Left ventricle myocardium superior (tissue), 1 donor: Measurements from ENCODE around the gene DPPA3. TPM values are rescaled to one million over a fixed set of nuclear protein-coding genes. Genes with fewer than 3 reads are reported as not detected.
"Not testable (repeated sequence)": the region's sequence is repeated elsewhere in the genome, so short reads cannot be mapped to it uniquely, and the experiment has no call there.

Experiments
- ATAC-seq: fragments of 200-7000 bp; cut with Tn5 transposase; one replicate; pipeline ENCODE4 v1.9.1; 2020; ENCODE audit warnings: mild to moderate bottlenecking, moderate library complexity
- DNase-seq: peaks from one replicate; pipeline ENCODE4 v3.0.0-alpha.2; 2020
- intact Hi-C: fragments of 100-400 bp; cut with micrococcal nuclease; formaldehyde crosslinking; loops from one replicate; pipeline ENCODE4 v1.11.0; 2022
- total RNA-seq: library from RNA; stranded (reverse); fragmentation: NEBNext Ultra II Directional; extraction: Animal tissue kit (Norgen Biotek cat#: 25700); gene quantifications from one replicate; pipeline ENCODE4 v1.2.1, GENCODE V29; 2021
- donor health status: DM: no; HTN: yes; CAD: no; lungs with severe emphysema.

Gene DPPA3
- total RNA-seq, 1 donor from 2014 or later, result not detected

DNA sequence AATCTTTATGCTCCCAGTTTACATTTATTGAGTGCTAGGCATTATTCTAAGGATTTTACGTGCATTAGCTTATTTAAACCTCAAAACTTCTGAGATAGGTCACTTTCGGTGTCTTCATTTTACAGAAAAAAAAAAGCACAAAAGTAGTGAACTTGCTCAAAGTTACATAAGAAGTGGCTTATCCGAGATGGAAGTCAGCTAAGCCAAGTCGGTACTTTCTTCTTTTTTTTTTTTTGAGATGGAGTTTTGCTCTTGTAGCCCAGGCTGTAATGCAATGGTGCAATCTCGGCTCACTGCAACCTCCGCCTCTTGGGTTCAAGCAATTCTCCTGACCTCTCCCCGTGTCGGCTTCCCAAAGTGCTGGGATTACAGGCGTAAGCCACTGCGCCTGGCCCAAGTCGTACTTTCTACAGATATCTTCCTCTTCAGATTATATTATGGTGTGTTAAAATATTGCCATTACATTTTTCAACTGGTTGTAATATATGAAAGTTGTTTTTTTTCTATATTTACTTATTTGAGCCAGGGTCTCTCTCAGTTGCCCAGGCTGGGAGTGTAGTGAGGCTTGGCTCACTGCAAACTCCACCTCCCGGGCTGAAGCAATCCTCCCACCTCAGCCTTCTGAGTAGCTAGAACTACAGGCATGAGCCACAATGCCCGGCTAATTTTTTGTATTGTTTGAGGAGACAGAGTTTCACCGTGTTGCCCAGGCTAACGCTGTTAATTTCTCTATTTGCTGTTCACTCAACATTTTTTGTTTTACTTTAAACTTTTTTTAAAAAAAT lies 8.9 kb downstream of the DPPA3 start:
- DNase-seq, result no peak
- no peak for ATAC-seq
- intact Hi-C loops, result no loop called here

DNA sequence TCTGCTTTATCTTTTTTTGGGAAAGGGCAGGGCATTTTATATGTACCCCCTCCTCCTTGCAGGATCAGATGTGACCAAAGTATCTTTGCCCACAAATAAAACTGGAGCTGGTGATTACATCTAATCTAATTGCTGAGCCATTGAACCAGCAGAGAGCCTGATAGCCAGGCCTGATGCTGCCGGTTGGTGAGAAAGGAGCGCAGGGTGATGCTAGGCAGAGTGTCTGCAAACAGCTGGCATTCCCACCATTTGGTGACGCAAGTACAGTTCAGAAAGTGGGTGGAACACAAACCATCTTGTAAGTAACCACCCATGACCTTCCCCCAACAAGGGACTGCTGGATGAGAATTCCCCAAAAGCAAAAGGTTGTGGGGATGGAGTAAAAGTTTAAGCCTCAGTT lies 12.7 kb downstream of the DPPA3 start:
- intact Hi-C loops, result no loop called here
- ATAC-seq, result no peak

DNA sequence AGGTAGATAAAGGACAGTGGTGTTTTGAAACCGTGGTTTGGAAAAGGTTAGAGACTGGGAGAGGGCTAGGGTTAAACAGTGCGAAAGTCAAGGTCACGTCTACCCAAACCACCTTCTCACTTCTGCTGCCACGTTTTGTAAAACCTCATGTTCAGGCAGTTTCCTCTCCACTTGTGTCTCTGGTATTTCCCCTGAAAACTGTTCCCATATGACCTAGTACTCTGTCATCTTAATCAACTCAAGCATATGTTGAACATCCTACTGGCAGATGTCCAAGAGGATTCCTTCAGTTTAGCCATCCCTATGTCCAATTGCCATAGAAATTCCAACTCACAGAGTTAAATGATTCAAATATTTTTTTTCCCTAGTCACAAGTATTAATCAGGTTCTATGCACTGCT lies 18.5 kb downstream of the DPPA3 start:
- no peak for ATAC-seq
- no peak for DNase-seq
- intact Hi-C loops, result no loop called here

More for the DNA sequence above, 12.7 kb downstream of the DPPA3 start:
- no peak for DNase-seq

DNA sequence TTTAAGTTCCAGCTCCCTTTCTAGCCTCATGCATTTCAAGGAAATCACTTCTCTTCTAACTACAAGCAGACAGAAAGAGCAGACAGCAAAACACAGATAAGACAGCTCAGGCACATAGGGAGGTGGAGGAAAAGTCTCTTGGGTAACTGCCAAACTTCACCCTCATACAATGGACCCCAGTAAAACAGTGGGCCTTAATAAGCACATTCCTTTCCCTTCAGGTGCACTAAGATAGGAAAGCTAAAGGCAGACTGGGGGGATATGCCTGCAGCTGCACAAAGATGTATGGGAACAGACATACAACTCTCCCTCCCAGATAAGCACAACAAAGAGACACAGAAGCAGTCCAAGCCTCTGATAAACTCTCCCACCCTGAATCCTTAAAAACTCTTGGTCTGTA lies 19.8 kb downstream of the DPPA3 start:
- intact Hi-C loops, ATAC-seq, DNase-seq: not testable (repeated sequence)

DNA sequence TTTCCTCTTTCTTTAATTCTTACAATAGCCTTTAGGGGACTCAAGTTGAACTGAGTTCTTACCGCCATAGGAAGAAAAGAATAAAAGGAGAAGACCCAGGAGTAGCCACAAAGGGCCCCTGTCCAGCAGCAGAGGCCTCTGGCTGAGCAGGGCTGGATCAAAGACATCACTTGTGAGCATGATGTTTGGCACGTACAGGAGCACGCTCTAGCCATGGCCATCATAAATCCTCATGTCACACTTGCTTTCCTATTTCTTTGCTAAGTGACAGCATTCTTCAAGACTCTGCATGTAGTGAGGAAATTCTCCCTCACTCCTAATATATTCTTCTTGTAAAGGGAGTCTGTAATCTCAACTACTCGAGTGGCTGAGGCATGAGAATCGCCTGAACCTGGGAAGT lies 20.3 kb downstream of the DPPA3 start:
- intact Hi-C loops, result no loop called here
- no peak for DNase-seq
- no peak for ATAC-seq

DNA sequence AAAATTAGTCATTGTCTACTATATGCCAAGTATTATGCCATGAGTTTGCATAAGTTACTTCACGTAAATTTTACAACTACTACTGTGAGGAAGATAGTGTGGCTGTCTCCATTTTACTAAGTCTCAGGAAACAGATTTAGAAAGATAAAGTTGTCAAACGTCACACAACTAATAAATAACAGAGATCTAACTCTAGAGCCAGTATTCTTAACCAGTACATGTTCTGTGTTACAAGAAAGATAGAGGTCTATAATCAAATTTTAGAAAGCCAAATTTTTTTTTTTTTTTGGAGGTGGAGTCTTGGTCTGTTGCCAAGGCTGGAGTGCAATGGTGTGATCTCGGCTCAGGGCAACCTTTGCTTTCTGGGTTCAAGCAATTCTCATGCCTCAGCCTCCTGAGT lies 21.8 kb downstream of the DPPA3 start:
- ATAC-seq (no peak), DNase-seq (no peak)
- intact Hi-C loops, result no loop called here

DNA sequence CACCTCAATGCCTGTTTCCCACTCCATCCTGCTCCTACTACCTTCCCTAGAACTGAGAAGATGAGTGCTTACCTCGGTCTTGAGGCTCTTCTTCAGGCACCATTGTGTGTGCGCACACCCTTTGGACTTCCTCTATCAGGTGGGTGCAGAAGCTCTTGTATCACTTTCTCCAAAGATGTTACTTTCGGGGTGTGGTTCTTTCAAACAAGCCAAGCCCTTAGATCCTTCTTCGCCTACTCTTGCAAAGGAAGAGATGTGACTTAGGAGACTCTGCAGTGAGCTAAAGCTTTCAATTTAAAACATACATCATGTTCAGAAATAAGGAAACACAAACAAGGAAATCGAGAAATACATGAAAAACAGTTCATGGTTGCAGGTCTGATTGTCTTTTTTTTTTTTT lies 36.0 kb downstream of the DPPA3 start, which contains the start of gene CLEC4C:
Gene CLEC4C, minus strand, starts transcription at position 130 of the 400 bp plus-strand sequence. Its CDS starts 27 bp downstream, at position 103.
- DNase-seq (no peak), ATAC-seq (no peak)
- intact Hi-C loops, result no loop called here

DNA sequence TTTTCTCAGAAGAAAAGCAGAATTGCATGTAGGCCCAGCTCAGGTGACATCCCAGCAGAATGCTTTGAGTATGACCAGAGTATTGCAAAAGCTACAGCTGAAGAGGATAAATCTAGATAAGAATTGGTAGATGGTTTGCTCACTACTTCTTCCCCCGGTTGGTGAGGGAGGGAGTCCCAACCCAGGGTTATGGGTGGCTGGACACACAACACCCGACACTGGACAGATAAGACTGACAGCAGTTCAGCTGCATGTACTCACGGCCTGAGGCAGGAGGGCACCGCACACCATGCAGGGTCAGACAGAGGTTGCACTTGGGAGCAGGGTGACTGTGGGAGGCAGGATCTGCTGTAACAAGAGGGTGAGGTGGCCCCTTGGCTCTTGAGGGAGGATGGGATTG lies 37.6 kb downstream of the DPPA3 start:
- no peak for DNase-seq
- no peak for ATAC-seq
- intact Hi-C loops, result no loop called here

DNA sequence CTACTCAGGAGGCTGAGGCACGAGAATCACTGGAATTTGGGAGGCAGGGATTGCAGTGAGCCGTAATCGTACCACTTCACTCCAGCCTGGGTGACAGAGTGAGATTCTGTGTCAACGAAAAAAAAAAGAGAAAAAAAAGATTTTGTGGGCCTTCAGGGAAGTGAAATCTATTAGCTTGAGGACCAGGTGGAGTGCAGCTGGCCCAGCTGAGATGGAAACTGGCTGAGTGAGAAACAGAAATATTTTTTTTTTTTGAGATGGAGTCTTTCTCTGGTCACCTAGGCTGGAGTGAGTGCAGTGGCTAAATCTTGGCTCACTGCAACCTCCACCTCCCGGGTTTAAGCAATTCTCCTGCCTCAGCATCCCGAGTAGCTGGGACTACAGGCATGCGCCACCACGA lies 38.2 kb downstream of the DPPA3 start:
- DNase-seq, result no peak
- no peak for ATAC-seq
- intact Hi-C loops, result no loop called here

DNA sequence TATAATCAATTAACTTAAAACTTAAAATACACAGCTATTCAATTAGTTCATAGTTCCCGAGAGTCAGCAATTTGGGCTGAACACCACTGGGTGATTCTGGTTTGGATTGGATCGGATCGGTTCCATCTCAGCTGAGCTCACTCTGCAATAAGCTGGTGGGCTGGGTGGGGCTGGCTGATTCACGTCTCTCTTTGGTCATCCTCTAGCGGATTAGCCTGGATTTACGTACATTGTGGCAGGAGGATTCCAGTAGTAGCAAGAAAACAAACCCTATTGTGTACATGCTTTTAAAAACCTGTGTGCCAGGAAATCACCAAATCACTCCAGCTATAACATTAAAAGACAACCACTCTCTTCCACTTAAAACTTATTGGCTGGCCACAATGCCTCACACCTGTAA lies 39.1 kb downstream of the DPPA3 start:
- ATAC-seq, result no peak
- intact Hi-C loops, result no loop called here

DNA sequence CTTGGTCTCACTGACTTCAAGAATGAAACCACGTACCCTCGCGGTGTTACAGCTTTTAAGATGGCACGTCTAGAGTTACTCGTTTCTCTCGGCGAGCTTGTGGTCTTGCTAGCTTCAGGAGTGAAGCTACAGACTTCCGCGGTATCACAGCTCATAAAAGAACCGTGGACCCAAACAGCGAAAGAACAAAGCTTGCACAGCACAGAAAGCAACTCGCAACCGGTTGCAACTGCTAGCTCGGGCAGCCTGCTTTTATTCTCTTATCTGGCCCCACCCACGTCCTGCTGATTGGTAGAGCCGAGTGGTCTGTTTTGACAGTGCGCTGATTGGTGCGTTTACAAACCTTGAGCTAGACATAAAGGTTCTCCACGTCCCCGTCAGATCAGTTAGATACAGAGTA lies 40.2 kb downstream of the DPPA3 start:
- ATAC-seq (no peak), DNase-seq (no peak)
- intact Hi-C loops, result no loop called here

More for the DNA sequence above, 39.1 kb downstream of the DPPA3 start:
- DNase-seq, result no peak

DNA sequence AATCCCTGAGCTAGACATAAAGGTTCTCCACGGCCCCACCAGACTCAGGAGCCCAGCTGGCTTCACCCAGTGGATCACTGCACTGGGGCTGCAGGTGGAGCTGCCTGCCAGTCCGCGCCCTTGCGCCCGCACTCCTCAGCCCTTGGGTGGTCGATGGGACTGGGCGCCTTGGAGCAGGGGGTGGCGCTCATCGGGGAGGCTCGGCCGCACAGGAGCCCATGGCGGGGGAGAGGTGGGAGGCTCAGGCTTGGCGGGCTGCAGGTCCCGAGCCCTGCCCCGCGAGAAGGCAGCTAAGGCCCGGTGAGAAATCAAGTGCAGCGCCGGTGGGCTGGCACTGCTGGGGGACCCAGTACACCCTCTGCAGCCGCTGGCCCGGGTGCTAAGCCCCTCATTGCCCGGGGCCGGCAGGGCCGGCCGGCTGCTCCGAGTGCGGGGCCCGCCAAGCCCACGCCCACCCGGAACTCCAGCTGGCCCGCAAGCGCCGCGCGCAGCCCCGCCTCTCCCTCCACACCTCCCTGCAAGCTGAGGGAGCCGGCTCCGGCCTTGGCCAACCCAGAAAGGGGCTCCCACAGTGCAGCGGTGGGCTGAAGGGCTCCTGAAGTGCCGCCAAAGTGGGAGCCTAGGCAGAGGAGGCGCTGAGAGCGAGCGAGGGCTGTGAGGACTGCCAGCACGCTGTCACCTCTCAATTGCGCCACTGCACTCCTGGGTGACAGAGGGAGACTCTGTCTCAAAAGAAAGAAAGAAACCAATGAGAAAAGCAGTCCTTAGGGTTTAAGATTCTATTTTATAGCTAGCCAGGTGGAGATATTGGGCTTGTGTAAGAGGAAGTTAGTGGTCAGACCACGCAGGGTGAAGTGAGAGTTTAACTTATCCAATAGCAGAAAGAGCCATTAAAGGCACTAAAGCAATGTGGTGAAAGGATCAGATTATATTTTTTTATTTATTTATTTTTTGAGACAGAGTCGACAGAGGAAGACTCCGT lies 41.0 kb downstream of the DPPA3 start:
- DNase-seq, ATAC-seq, intact Hi-C loops: not testable (repeated sequence)

DNA sequence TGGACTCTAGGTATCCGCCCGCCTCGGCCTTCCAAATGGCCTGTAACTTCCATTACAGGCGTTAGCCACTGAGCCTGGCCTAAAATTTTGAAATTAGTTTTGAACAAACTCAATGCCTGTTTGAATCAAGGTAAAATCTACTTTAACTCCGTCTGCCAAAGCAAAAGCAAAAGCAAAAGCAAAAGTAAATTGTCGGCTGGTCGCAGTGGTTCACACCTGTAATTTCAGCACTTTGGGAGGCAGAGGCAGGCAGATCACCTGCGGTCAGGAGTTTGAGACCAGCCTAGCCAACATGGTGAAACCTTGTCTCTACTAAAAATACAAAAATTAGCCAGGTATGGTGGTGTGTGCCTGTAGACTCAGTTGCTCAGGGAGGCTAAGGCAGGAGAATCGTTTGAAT lies 44.4 kb downstream of the DPPA3 start:
- intact Hi-C loops, ATAC-seq: not testable (repeated sequence)

DNA sequence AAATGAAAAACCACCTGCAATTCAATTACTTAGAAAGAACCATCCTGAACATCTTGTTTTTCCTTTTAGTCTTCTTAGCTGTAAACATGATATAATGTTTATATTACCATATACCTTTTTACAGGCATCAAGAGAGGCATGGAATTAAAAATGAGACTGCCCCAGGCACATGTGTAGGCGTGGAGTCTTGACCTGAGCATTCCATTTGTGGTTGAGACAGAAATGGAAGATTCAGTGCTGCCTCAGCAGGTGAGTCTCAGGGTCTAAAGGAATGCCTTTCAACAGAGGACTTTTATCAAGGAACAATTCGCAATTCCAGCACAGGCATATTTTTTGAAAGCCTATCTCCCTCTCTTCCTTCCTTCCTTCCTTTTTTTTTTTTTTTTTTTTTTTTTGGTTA lies 45.8 kb downstream of the DPPA3 start:
- DNase-seq (no peak), ATAC-seq (no peak)
- intact Hi-C loops, result no loop called here

More for the DNA sequence above, 44.4 kb downstream of the DPPA3 start:
- not testable (repeated sequence) for DNase-seq

DNA sequence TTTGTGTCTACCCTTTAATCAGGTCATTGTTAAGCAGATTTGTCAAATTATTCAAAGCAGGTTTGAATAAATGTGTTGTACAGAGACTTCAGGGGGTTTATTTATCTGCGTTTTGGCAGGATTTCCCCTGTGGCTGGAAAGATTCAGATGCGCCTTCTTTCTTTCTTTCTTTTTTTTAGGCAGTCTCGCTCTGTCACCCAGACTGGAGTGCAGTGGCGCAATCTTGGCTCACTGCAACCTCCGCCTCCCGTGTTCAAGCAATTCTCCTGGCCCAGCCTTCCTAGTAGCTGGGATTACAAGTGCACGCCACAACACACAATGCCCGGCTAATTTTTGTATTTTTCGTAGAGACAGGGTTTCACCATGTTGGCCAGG lies 47.5 kb downstream of the DPPA3 start:
- intact Hi-C loops, result no loop called here
- ATAC-seq (no peak), DNase-seq (no peak)

Other genes starting within 250 kb of the DPPA3 start
- 64.5 TPM for gene CD163, start 207.7 kb upstream of the DPPA3 start, total RNA-seq
- not detected for gene APOBEC1, start 45.5 kb upstream of the DPPA3 start, total RNA-seq
- not detected for gene GDF3, start 15.7 kb upstream of the DPPA3 start, total RNA-seq
- gene CLEC4C, start 35.9 kb downstream of the DPPA3 start, total RNA-seq, result not detected
- not detected for gene NANOGNB, start 53.8 kb downstream of the DPPA3 start, total RNA-seq
- not detected for gene NANOG, start 78.0 kb downstream of the DPPA3 start, total RNA-seq
- not detected for gene SLC2A14, start 161.5 kb downstream of the DPPA3 start, total RNA-seq
- 12.3 TPM for gene SLC2A3, start 224.8 kb downstream of the DPPA3 start, total RNA-seq